Neural cell (in vitro differentiated cells): ENCODE data around the gene DRD5.

Experiments used
- EP300 ChIP-seq: fragments of 450-650 bp; conservative IDR thresholded peaks from 2 replicates; pipeline ENCODE4 v1.6.1; 2014; ENCODE audit warnings: antibody characterized with exemption, mild to moderate bottlenecking, moderate library complexity; ENCODE audit not compliant: poor library complexity, severe bottlenecking
- MXI1 ChIP-seq: fragments of 450-650 bp; conservative IDR thresholded peaks from 2 replicates; pipeline ENCODE4 v1.6.1; 2014; ENCODE audit warnings: antibody characterized with exemption, mild to moderate bottlenecking; ENCODE audit not compliant: poor library complexity, severe bottlenecking
- RAD21 ChIP-seq: fragments of 450-650 bp; conservative IDR thresholded peaks from 2 replicates; pipeline ENCODE4 v1.6.1; 2014; ENCODE audit warnings: antibody characterized with exemption, mild to moderate bottlenecking, moderate library complexity
- REST ChIP-seq: IDR thresholded peaks from 2 replicates; pipeline ENCODE4 v1.6.1; 2012; ENCODE audit warnings: borderline replicate concordance
- SMC3 ChIP-seq: fragments of 450-650 bp; conservative IDR thresholded peaks from 2 replicates; pipeline ENCODE4 v1.6.1; 2014; ENCODE audit warnings: antibody characterized with exemption, mild to moderate bottlenecking, moderate library complexity; ENCODE audit not compliant: poor library complexity
- TF ChIP-seq, protein P1 (sequence below): fragments of 450-650 bp; IDR thresholded peaks from 2 replicates; pipeline ENCODE4 v1.5.1; 2014; ENCODE audit warnings: antibody characterized with exemption, mild to moderate bottlenecking, moderate library complexity; ENCODE audit not compliant: poor library complexity, severe bottlenecking

GRCh38 chr4:9800848-9801247 lies 19.4 kb downstream of the DRD5 start:
- TF ChIP-seq, protein P1, sequence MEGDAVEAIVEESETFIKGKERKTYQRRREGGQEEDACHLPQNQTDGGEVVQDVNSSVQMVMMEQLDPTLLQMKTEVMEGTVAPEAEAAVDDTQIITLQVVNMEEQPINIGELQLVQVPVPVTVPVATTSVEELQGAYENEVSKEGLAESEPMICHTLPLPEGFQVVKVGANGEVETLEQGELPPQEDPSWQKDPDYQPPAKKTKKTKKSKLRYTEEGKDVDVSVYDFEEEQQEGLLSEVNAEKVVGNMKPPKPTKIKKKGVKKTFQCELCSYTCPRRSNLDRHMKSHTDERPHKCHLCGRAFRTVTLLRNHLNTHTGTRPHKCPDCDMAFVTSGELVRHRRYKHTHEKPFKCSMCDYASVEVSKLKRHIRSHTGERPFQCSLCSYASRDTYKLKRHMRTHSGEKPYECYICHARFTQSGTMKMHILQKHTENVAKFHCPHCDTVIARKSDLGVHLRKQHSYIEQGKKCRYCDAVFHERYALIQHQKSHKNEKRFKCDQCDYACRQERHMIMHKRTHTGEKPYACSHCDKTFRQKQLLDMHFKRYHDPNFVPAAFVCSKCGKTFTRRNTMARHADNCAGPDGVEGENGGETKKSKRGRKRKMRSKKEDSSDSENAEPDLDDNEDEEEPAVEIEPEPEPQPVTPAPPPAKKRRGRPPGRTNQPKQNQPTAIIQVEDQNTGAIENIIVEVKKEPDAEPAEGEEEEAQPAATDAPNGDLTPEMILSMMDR = no peak
- TF ChIP-seq SMC3 = no peak
- TF ChIP-seq RAD21 = no peak
- TF ChIP-seq EP300 = no peak
- no peak for TF ChIP-seq MXI1
- no peak for TF ChIP-seq REST
